A549 (cell line): ENCODE measurements around the gene DLG4. TPM values are rescaled to one million over a fixed set of nuclear protein-coding genes. Genes with fewer than 3 reads are reported as not detected.

ENCODE experiments used
- ATAC-seq, 2 experiments: fragments of 200-7000 bp in 1 of 2; fragments of >200 bp in 1 of 2; cut with Nextera tagmentation in 1 of 2; cut with Tn5 transposase in 1 of 2; 3 replicates each; pipeline versions ENCODE4 v1.8.0 to v1.9.1; 2018 to 2020; ENCODE audit warnings: mild to moderate bottlenecking in 1 of 2, moderate library complexity in 1 of 2
- CTCF ChIA-PET: fragments of 300-600 bp; sonication (Branson Sonifier 250); formaldehyde crosslinking; extraction: SDS; loops from one replicate; lab custom pipeline; 2021; ENCODE audit warnings: antibody characterized with exemption, inconsistent platforms; lab: Yijun Ruan, JAX
- POLR2A ChIA-PET: fragments of 350-600 bp; formaldehyde crosslinking; extraction: SDS; loops from one replicate; lab custom pipeline; 2021; ENCODE audit warnings: antibody characterized with exemption, inconsistent platforms; lab: Yijun Ruan, JAX
- DNase-seq, 2 experiments: peaks; one replicate each; pipeline versions ENCODE4 v3.0.0 to v3.0.0-alpha.2; 2011 to 2016; ENCODE audit warnings: low read depth in 1 of 2, low spot score in 1 of 2
- FAIRE-seq: peaks from 2 replicates; lab custom pipeline; 2011; peaks lifted over from hg19 to GRCh38; lab: Jason Lieb, UNC
- H3K27ac ChIP-seq, 2 experiments: fragments of >200 bp; sonication (Bioruptor Twin); formaldehyde crosslinking; 3 replicates each; pipeline ENCODE4 v1.5.1; 2016 to 2017
- H3K4me1 ChIP-seq: fragments of >200 bp; sonication (Bioruptor Twin); formaldehyde crosslinking; 3 replicates; pipeline ENCODE4 v1.6.1; 2016
- H3K4me2 ChIP-seq: fragments of >200 bp; sonication (Bioruptor Twin); formaldehyde crosslinking; 3 replicates; pipeline ENCODE4 v1.6.1; 2016
- H3K4me3 ChIP-seq: fragments of >200 bp; sonication (Bioruptor Twin); formaldehyde crosslinking; 3 replicates; pipeline ENCODE4 v1.5.1; 2016
- H3K9me3 ChIP-seq: fragments of >200 bp; sonication (Bioruptor Twin); formaldehyde crosslinking; 3 replicates; pipeline ENCODE4 v1.6.1; 2016
- CHD4 ChIP-seq: fragments of 200-600 bp; sonication (generic); IDR thresholded peaks from 2 replicates; pipeline ENCODE4 v1.6.1; 2016; ENCODE audit warnings: antibody characterized with exemption, mild to moderate bottlenecking, borderline replicate concordance
- EHF ChIP-seq: fragments of 250-450 bp; sonication (Bioruptor Pico); IDR thresholded peaks from 2 replicates; pipeline ENCODE4 v1.5.0; 2020; ENCODE audit warnings: mild to moderate bottlenecking
- ESRRA ChIP-seq: fragments of 150-350 bp; IDR thresholded peaks from 2 replicates; pipeline ENCODE4 v1.6.1; 2014; ENCODE audit warnings: mild to moderate bottlenecking, low read length, borderline replicate concordance
- FOSB ChIP-seq: fragments of 250-450 bp; sonication (Bioruptor Pico); IDR thresholded peaks from 2 replicates; pipeline ENCODE4 v1.5.0; 2020; ENCODE audit warnings: mild to moderate bottlenecking, moderate library complexity
- FOSL2 ChIP-seq, 2 experiments: fragments of 450-650 bp in 1 of 2; fragments of >200 bp in 1 of 2; sonication (Bioruptor Twin) in 1 of 2; formaldehyde crosslinking; IDR thresholded peaks; 2 replicates each; pipeline versions ENCODE4 v1.5.0 to v1.6.1; 2016 to 2020; ENCODE audit warnings: mild to moderate bottlenecking in 1 of 2, moderate library complexity in 1 of 2
- GATA3 ChIP-seq: IDR thresholded peaks from 2 replicates; pipeline ENCODE4 v1.6.1; 2012; ENCODE audit warnings: borderline replicate concordance
- HDAC2 ChIP-seq: fragments of 200-600 bp; sonication (generic); IDR thresholded peaks from 2 replicates; pipeline ENCODE4 v1.6.1; 2016
- MYC ChIP-seq: IDR thresholded peaks from 2 replicates; pipeline ENCODE4 v1.6.1; 2012; ENCODE audit warnings: mild to moderate bottlenecking, inconsistent platforms, low read length, improper control_type of control experiment, borderline replicate concordance
- POLR2AphosphoS2 ChIP-seq: conservative IDR thresholded peaks from 2 replicates; pipeline ENCODE4 v1.6.1; 2012; ENCODE audit warnings: low read length, improper control_type of control experiment, inconsistent platforms
- RAD21 ChIP-seq, 2 experiments: fragments of >200 bp in 1 of 2; sonication (Bioruptor Twin) in 1 of 2; formaldehyde crosslinking in 1 of 2; IDR thresholded peaks in 1 of 2; conservative IDR thresholded peaks in 1 of 2; 2 replicates in 1 of 2; 3 replicates in 1 of 2; pipeline ENCODE4 v1.6.1; 2012 to 2018; ENCODE audit warnings: inconsistent platforms in 1 of 2
- RARB ChIP-seq: fragments of 250-450 bp; sonication (Bioruptor Pico); IDR thresholded peaks from 2 replicates; pipeline ENCODE4 v1.8.0; 2021; ENCODE audit warnings: mild to moderate bottlenecking, moderate library complexity
- SMC3 ChIP-seq: fragments of >200 bp; sonication (Bioruptor Twin); formaldehyde crosslinking; IDR thresholded peaks from 3 replicates; pipeline ENCODE4 v1.6.1; 2018; ENCODE audit warnings: inconsistent platforms
- SREBF2 ChIP-seq: fragments of 450-650 bp; IDR thresholded peaks from 2 replicates; pipeline ENCODE4 v1.6.1; 2014; ENCODE audit warnings: mild to moderate bottlenecking, moderate library complexity
- ZC3H11A ChIP-seq: fragments of 450-650 bp; IDR thresholded peaks from 2 replicates; pipeline ENCODE4 v1.6.1; 2014; ENCODE audit warnings: antibody characterized with exemption, mild to moderate bottlenecking
- WGBS: methylation state at CpG from one replicate; pipeline ENCODE4 v1.1.6; 2017; ENCODE audit errors: missing lambda C conversion rate; 5-methylcytosine and 5-hydroxymethylcytosine counted together
- polyA plus RNA-seq, 4 experiments: library from polyadenylated mRNA; depleted of rRNA in 3 of 4; stranded (reverse); fragments of >200 nt; fragmentation: RNase III in 1 of 4; extraction: RNeasy Plus Mini Kit Qiagen cat#74134 plus additional on column Dnase treatment in 1 of 4; gene quantifications; 2 replicates in 3 of 4; 3 replicates in 1 of 4; pipeline ENCODE4 v1.2.3, GENCODE V29; 2011 to 2017
- TF ChIP-seq, protein P1 (sequence below): fragments of >200 bp; sonication (Bioruptor Twin); formaldehyde crosslinking; IDR thresholded peaks from 2 replicates; pipeline ENCODE4 v1.6.1; 2016
- TF ChIP-seq, protein P2 (sequence below): IDR thresholded peaks from 2 replicates; pipeline ENCODE4 v1.6.1; 2012
- TF ChIP-seq, protein P3 (sequence below): fragments of 150-350 bp; IDR thresholded peaks from 2 replicates; pipeline ENCODE4 v1.6.1; 2014; ENCODE audit warnings: low read depth, mild to moderate bottlenecking, low read length
- TF ChIP-seq, protein P4 (sequence below): fragments of 250-450 bp; sonication (Bioruptor Pico); IDR thresholded peaks from 2 replicates; pipeline ENCODE4 v1.5.0; 2021; ENCODE audit warnings: mild to moderate bottlenecking, moderate library complexity, borderline replicate concordance
- TF ChIP-seq, protein P5 (sequence below): fragments of 450-650 bp; IDR thresholded peaks from 2 replicates; pipeline ENCODE4 v1.6.1; 2014; ENCODE audit warnings: antibody characterized with exemption

The DLG4 gene
- polyA plus RNA-seq, 2 of the 4 experiments (the other 2 are of a cell fraction), result 8.3 to 21.3 TPM

DNA sequence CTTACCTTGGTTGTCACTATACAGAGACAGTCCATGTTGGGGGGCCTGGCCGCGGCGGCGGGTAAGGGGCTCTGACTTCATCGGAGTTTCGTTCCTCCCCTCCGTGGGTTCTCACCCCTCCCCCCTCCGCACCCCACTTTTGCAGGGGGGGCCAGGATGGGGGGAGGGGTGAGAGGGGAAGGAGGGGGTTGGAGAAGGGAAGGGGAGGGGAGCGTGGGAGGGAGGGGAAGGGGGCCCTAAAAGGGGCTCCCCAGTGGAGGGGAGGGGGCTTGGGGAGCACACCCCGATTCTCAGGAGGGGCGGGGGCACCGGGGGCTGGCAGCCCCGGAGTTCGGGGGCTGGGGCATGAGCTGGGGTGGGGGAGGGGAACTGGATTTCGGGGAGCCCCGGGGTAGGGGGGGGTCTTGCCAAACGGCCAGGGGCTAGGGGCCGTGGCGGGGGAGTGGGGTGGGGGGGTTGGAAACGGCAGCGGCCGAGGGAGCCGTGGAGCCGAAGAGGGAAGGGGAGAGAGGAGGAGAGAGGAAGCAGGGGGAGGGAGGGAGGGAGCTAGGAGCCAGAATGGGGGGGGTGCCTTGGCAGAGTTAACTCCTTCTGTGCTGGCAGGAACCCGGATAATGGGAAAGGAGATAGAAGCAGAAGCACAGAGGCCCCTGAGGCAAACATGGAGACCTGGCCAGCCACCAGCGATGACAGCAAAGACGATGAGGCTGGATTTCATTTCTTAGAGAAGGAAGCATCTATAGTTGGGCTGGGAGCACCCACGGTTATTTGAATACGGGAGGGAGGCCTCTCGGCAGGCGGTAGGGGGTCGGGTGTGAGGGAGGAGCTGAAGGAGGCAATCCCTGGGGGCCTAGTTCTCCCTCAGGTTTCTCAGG lies 2.3 kb downstream of the DLG4 start (continued):
- no peak for TF ChIP-seq ESRRA

DNA sequence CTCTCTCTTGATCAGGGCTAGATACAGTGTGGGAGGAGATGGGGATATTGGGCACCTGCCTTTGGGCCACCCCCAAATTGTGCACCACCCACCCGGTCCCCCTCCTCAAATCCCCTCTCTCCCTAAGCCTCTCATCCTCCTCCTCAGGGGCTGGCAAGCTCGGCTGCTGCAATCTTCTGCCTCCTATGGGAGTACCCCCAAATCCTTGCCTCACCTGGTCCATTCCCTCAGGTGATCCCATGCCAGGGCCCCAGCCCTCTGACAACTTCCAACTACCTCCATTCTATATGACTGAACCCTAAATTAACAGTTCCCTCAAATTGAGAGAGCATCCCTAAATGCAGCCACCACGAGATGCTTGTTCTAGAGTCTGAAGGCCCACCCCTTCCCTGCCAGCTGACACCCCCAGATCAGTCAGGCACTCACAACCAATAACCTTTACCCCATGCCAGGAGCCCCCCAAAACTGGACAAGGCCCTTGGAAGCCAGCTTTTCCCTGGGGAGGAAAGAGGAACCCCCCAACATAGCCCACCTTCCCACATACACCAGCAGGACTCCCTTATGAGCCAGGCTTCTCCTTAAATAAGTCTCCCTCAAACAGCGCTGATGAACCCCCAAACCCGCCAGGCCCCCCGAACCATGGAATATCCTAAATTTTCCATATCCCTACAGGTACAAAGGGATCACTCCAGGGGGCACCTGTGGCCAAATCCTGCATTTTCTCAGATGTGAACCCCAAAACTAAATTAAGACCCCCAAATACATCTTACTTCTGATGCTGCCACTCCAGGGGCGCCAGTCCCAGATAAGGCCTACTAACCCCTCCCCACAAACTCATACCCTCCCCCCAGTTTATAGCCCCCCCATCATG lies 3.2 kb downstream of the DLG4 start:
- H3K4me2 ChIP-seq, result peak overlapping the region; percentile 96

More for the DNA sequence above, 3.2 kb downstream of the DLG4 start:
- H3K4me3 ChIP-seq, result peak overlapping the region; percentile 51
- ChIA-PET CTCF (interaction anchor here (0.6 to 3.7 kb wide), 6 partner anchors 39 to 565 kb away, joined by 3 to 24 read pairs (median 4); partner anchors contain the start of gene SLC16A11), POLR2A (no interaction called here)
- DNase-seq (no peak), FAIRE-seq (no peak), ATAC-seq (no peak)
- H3K27ac ChIP-seq, result peak overlapping the region; percentile 73 to 98
- peaks cover 53% of the 10 kb centered on the region for H3K4me1 ChIP-seq
- TF ChIP-seq SREBF2 (no peak), ZC3H11A (no peak), MYC (no peak), EHF (CRISPR knock-in tag) (no peak), FOSL2 (IDR thresholded peaks at IDR 0.05) (no peak), FOSL2 (CRISPR knock-in tag; IDR thresholded peaks at IDR 0.05) (no peak), RARB (CRISPR knock-in tag) (no peak), FOSB (no peak), RAD21 (conservative IDR thresholded peaks at IDR 0.05 in 1 of 2, IDR thresholded peaks at IDR 0.05 in 1 of 2) (no peak), HDAC2 (0 out of 2 replicates have a peak, but pooled peaks have one; percentile 45), SMC3 (no peak), CHD4 (peak; percentile 29; the same call in 1 of the 2 replicates), POLR2AphosphoS2 (0 out of 2 replicates have a peak, but pooled peaks have one; percentile 29), GATA3 (no peak)
- TF ChIP-seq, protein P1, sequence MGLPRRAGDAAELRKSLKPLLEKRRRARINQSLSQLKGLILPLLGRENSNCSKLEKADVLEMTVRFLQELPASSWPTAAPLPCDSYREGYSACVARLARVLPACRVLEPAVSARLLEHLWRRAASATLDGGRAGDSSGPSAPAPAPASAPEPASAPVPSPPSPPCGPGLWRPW, result no peak
- TF ChIP-seq, protein P2, sequence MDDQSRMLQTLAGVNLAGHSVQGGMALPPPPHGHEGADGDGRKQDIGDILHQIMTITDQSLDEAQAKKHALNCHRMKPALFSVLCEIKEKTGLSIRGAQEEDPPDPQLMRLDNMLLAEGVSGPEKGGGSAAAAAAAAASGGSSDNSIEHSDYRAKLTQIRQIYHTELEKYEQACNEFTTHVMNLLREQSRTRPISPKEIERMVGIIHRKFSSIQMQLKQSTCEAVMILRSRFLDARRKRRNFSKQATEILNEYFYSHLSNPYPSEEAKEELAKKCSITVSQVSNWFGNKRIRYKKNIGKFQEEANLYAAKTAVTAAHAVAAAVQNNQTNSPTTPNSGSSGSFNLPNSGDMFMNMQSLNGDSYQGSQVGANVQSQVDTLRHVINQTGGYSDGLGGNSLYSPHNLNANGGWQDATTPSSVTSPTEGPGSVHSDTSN, result no peak
- TF ChIP-seq, protein P3, sequence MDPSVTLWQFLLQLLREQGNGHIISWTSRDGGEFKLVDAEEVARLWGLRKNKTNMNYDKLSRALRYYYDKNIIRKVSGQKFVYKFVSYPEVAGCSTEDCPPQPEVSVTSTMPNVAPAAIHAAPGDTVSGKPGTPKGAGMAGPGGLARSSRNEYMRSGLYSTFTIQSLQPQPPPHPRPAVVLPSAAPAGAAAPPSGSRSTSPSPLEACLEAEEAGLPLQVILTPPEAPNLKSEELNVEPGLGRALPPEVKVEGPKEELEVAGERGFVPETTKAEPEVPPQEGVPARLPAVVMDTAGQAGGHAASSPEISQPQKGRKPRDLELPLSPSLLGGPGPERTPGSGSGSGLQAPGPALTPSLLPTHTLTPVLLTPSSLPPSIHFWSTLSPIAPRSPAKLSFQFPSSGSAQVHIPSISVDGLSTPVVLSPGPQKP, result no peak
- TF ChIP-seq, protein P4, sequence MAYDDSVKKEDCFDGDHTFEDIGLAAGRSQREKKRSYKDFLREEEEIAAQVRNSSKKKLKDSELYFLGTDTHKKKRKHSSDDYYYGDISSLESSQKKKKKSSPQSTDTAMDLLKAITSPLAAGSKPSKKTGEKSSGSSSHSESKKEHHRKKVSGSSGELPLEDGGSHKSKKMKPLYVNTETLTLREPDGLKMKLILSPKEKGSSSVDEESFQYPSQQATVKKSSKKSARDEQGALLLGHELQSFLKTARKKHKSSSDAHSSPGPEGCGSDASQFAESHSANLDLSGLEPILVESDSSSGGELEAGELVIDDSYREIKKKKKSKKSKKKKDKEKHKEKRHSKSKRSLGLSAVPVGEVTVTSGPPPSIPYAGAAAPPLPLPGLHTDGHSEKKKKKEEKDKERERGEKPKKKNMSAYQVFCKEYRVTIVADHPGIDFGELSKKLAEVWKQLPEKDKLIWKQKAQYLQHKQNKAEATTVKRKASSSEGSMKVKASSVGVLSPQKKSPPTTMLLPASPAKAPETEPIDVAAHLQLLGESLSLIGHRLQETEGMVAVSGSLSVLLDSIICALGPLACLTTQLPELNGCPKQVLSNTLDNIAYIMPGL, result no peak
- TF ChIP-seq, protein P5, sequence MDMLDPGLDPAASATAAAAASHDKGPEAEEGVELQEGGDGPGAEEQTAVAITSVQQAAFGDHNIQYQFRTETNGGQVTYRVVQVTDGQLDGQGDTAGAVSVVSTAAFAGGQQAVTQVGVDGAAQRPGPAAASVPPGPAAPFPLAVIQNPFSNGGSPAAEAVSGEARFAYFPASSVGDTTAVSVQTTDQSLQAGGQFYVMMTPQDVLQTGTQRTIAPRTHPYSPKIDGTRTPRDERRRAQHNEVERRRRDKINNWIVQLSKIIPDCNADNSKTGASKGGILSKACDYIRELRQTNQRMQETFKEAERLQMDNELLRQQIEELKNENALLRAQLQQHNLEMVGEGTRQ, result no peak
- 35% methylated on average over 7 of the region's 7 CpGs for WGBS
- no peaks in the 10 kb centered on the region for H3K9me3 ChIP-seq
